Astrocyte of the cerebellum (primary cell): Measurements from ENCODE around the gene AFTPH.

Source experiments
- DNase-seq: peaks from one replicate; pipeline ENCODE4 v3.0.0-alpha.2; 2011; ENCODE audit warnings: low read depth
- H3K4me3 ChIP-seq: 2 replicates; pipeline ENCODE4 v1.5.1; 2011; ENCODE audit warnings: mild to moderate bottlenecking, low read depth, low read length, moderate library complexity
- in situ Hi-C: cut with HindIII; loops from 2 replicates; pipeline ENCODE4 v1.10.0; 2017; ENCODE audit warnings: low sequenced_read_pairs
- TF ChIP-seq, protein P1 (sequence below): IDR thresholded peaks from 2 replicates; pipeline ENCODE4 v1.5.1; 2012; ENCODE audit warnings: low read length, low read depth, moderate library complexity, mild to moderate bottlenecking; ENCODE audit errors: missing control alignments

AFTPH gene

DNA sequence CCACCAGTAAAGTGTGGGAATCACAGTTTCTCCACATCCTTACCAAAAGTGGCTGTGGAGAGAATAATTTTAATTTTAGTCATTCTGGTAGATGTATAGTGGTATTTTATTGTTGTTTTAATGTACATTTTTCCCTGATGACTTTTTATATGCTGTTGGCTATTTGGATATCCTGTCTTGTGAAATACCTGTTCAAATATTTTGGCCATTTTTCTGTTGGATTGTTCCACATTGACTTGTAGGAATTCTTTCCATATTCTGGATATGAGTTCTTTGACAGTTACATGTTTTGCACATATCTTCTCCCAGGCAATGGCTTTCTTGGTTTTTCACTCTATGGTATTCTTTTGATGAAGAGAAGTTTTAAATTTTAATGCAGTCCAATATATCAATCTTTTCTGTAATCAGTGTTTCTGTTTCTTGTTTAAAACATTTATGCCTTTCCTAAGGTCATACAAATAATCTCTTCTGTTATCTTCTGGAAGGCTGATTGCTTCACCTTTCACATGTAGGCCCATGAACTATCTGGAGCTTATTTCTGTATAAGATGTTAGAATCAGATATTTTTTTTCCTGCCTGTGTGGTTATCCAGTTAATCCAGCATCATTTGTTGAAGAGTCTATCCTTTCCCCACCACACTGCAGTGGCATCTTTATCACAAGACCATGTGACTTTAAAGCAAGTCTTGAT is 19.0 kb downstream of the AFTPH start:
- no peak for DNase-seq
- no peak overlapping the region for H3K4me3 ChIP-seq
- TF ChIP-seq, protein P1, sequence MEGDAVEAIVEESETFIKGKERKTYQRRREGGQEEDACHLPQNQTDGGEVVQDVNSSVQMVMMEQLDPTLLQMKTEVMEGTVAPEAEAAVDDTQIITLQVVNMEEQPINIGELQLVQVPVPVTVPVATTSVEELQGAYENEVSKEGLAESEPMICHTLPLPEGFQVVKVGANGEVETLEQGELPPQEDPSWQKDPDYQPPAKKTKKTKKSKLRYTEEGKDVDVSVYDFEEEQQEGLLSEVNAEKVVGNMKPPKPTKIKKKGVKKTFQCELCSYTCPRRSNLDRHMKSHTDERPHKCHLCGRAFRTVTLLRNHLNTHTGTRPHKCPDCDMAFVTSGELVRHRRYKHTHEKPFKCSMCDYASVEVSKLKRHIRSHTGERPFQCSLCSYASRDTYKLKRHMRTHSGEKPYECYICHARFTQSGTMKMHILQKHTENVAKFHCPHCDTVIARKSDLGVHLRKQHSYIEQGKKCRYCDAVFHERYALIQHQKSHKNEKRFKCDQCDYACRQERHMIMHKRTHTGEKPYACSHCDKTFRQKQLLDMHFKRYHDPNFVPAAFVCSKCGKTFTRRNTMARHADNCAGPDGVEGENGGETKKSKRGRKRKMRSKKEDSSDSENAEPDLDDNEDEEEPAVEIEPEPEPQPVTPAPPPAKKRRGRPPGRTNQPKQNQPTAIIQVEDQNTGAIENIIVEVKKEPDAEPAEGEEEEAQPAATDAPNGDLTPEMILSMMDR: no peak
- in situ Hi-C loops: no loop called here

DNA sequence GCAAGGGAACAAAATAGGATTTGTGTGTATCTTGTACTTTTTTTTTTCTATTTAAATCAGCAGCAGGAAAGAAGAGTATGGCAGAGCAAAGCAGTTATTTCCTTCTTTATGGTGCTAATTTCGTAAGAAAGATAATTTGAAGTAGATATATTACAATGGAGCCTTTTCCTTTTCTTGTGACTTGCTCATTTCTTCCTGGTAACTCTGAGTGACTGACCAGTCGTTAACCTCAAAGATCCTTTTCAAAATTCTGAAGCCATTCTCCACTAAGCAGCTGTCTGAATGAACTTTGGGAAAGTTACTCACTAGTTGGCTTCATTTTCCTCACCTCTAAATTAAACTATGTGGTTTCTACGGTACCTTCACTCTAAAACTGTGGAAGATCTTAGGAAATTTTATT is 24.6 kb downstream of the AFTPH start:
- in situ Hi-C loops: no loop called here
- TF ChIP-seq, protein P1: no peak
- no peak overlapping the region for H3K4me3 ChIP-seq
- DNase-seq: no peak

GRCh38 chr2:64550042-64550441 is 25.9 kb downstream of the AFTPH start:
- DNase-seq: no peak
- no peak overlapping the region for H3K4me3 ChIP-seq
- TF ChIP-seq, protein P1: no peak
- in situ Hi-C loops: no loop called here

DNA sequence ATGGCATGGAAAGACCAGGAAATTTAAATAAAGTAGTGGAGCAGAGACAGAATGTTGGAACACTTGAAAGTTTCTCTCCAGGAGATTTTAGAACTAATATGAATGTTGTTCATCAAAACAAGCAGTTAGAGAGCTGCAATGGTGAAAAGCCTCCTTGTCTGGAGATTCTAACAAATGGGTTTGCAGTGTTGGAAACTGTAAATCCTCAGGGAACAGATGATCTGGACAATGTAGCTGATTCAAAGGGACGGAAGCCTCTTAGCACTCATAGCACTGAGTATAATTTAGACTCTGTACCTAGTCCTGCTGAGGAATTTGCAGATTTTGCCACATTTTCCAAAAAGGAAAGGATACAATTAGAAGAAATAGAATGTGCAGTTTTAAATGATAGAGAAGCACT is 27.7 kb downstream of the AFTPH start:
- in situ Hi-C loops: no loop called here
- no peak overlapping the region for H3K4me3 ChIP-seq
- TF ChIP-seq, protein P1: no peak
- DNase-seq: no peak

DNA sequence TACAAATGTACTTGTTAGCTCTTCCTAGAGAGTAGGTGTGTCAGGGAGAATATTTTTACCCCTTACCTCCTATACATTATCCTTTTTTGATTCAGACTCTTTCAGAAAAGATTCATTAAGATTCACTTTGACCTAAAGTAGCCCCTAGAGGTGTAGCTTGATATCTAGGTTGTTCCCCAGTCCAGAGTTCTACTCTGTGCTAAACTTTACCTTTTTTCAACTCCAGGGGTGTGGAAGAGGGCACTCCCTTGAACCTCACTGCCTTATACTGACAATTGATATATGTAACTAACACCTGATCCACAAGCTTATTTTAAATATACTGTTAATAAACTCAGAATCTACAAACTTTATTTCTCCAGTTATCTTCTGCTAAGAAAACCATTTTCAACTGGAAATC is 30.0 kb downstream of the AFTPH start:
- no peak overlapping the region for H3K4me3 ChIP-seq
- DNase-seq: no peak
- TF ChIP-seq, protein P1: no peak
- in situ Hi-C loops: no loop called here

- in situ Hi-C loops: no loop called here
- TF ChIP-seq, protein P1: no peak
- no peak for DNase-seq
These were observed 34.4 kb downstream of the AFTPH start for GRCh38 chr2:64558445-64559081.

More at GRCh38 chr2:64558445-64559081, 34.4 kb downstream of the AFTPH start:
- H3K4me3 ChIP-seq: no peak overlapping the region
